SK-MEL-5 (cell line): ENCODE results near the gene POU2F1. TPM values are rescaled to one million over a fixed set of nuclear protein-coding genes. Genes with fewer than 3 reads are reported as not detected.
"Not testable (repeated sequence)": the region's sequence is repeated elsewhere in the genome, so short reads cannot be mapped to it uniquely, and the experiment has no call there.

ENCODE experiments used
- DNase-seq: peaks from one replicate; pipeline ENCODE4 v3.0.0-alpha.2; 2016; ENCODE audit warnings: low read depth, low spot score
- in situ Hi-C: cut with HindIII; loops from 2 replicates; pipeline ENCODE4 v1.10.0; 2016; ENCODE audit warnings: low sequenced_read_pairs, high pct_unique_total_duplicates, low pct_unique_long_range_greater_than_20kb
- total RNA-seq: library from RNA; depleted of rRNA; stranded (reverse); fragments of >200 nt; shearing (Covaris generic); gene quantifications from 2 replicates; pipeline ENCODE4 v1.2.3, GENCODE V29; 2014

The POU2F1 gene
- total RNA-seq, 1 experiment from 2014 or later, result 8.0 TPM

DNA sequence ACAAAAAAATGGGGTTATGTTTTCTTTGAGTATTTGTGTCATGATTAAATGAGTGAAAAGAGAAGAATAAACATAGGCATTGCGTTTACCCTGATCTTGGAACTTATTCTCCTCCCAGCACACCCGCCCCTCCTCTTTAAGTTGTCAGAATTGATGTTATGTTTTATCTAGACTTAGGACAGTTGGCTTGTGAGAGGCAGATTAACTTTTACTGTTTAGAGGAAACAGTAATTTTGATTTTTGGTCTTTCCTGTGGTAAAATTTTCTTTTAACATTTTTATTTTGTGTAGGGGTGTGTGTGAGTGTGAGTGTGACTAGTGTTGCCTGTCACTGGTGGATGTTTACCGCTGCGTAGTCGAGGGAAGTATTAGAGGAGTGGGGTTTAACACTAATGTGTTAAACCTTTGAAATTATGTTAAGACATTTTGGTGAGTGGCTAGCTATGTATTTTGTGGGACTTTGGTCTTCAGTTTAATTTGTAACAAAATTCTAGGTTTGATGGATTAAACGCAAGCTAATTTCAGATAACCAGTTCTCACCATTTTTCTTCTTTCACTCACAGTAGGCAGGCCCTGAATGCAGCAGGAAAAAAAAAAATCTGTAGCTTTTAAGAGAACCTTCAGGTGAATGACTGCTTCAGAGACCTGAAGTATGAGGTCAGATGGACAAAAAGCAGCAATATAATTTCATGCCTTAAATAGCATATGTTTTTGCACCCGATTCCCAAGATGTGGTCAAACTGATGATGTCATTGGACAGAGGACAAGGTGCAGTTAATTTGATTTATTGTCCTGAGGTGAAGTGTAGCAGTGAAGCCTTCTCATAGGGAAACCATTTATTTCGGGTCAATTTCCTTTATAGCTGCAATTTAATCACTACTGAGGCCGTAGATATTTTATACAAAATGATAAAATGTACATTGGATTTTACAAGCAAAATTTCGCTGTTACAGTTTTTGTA is 2.7 kb downstream of the POU2F1 start:
- no peak for DNase-seq
- in situ Hi-C loops, result no loop called here

- DNase-seq, in situ Hi-C loops: not testable (repeated sequence)
Measured at GRCh38 chr1:167224734-167225235, 4.1 kb downstream of the POU2F1 start.

GRCh38 chr1:167225920-167226319 is 5.2 kb downstream of the POU2F1 start:
- in situ Hi-C loops, result no loop called here
- DNase-seq, result no peak

DNA sequence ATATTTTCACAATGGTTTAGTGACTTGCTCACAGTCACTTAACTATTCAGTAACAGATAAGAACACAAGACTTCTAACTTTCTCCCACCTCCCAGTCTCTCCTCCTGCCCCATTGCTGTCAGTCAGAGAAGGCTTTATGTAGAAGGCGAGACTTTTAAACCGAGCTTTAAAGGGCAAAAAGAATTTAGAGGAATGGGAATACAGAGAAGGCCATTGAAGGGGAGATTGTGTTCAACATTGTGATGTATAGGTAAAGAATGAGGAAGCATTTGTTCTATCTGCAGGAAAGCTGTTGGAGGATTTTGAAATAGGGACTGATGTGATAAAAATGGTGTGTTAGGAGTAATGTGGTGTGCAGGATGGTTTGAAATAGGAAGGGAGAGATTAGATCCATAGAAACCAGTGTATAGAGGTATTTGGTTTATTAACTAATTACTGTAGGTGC is 7.3 kb downstream of the POU2F1 start:
- peak; percentile 27 for DNase-seq
- in situ Hi-C loops, result no loop called here

DNA sequence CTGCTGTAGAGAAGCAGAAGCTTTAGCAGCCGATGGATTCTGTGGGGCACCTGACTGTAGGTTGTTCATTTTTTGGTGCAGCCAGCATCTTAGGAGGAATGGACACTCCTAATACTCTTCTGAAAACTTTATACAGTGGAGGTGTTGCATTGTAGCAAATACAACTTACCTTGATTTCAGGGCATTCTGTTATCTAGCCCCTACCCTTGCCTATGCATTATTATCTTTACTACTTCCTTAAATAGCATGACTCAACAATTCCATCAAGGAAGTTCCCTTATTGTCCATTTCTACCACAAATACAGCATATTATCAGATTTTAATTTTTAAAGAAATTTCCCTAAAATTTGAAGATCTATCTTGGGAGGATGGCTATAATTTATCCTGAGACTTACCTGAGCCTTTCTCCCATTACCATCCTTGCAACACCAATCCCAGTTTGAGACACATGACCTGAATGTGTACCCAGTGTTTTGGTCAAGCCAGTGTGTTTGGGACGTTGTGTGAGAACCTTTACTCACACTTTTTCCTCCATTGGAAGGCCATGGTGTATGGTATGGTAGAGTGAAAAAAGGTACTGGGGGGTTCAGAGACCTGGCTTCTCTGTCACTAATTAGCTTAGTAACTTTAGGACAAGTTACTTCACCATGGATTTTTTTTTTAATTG is 9.2 kb downstream of the POU2F1 start:
- DNase-seq, result no peak
- in situ Hi-C loops, result no loop called here

- DNase-seq, result no peak
- in situ Hi-C loops, result no loop called here
Measured at GRCh38 chr1:167230437-167230836, 9.8 kb downstream of the POU2F1 start.

DNA sequence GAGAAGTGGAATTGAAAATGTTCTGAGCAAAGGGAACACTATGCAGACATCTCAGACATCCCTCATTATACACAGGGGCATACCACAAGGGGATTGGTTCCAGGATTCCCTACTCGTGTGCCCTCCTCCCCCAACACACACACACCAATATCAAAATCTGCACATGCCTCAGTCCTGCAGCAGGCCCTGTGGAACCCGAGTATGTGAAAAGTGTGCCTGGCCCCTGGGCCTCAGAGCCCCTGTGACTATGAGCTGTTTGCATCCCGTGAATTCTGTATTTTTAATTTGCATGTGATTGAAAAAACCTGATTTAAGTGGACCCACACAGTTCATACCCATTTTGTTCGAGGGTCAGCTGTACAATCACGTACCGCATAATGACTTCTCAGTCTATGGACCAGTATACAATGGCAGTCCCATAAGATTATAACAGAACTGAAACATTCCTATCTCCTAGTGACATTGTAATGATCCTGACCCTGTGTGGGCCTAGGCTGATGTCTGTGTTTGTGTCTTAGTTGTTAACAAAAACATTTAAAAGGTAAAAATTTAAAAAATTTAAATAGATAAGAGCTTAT is 11.3 kb downstream of the POU2F1 start:
- in situ Hi-C loops, result no loop called here
- no peak for DNase-seq

DNA sequence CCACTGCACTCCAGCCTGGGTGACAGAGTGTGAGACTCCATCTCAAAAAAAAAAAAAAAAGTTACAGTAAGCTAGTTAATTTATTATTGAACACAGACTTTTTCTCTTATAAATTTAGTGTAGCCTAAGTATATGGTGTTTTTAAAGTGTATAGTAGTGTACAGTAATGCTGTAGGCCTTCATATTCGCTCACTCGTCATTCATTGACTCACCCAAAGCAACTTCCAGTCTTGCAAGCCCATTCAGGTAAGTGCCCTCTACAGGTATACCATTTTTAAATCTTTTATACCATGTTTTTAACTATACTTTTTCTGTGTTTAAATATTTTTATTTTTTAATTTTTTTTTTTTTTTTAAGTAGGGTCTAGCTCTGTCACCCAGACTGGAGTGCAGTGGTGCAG is 12.1 kb downstream of the POU2F1 start:
- in situ Hi-C loops, result no loop called here
- DNase-seq, result no peak

- no peak for DNase-seq
- in situ Hi-C loops, result no loop called here
Measured at GRCh38 chr1:167233373-167233772, 12.7 kb downstream of the POU2F1 start.

GRCh38 chr1:167237000-167237399 is 16.3 kb downstream of the POU2F1 start:
- no peak for DNase-seq
- in situ Hi-C loops, result no loop called here

DNA sequence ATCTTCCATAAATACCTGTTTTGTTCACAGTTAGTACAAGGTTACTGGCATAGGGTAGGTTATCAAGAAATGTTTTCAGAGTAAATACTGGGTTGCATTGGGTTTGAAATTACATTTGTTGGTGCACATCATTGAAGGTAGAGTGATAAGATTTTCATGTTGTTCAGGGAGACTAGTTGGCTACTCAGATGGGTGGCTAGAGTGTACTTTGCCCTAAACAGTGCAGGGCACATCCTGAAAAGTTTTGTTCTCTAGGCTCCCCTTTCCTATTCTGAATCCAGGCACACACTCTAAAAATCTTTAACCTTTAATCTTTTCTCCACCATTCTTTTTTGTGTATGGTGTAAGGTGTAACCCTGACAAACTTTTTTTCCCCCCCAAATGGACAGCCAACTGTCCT is 18.0 kb downstream of the POU2F1 start:
- no peak for DNase-seq
- in situ Hi-C loops, result no loop called here

DNA sequence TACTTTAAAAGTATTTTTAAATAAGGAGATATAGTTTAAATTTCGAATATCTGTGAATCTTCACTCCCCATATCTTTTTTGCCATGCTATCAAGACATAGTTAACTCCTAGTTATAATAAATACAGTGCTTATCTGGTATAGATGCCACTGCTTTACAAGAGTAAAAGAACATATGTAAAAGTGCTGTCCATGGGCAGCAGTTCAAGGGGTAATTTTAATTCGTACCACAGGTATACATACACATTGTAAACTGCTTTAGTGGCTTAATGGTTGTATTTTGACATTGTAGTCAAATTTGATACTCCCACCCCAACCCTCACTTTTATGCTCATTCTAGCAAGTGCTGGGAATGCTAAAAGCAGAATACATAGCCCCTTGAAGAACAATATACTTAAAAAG is 18.6 kb downstream of the POU2F1 start:
- in situ Hi-C loops, result no loop called here
- no peak for DNase-seq

DNA sequence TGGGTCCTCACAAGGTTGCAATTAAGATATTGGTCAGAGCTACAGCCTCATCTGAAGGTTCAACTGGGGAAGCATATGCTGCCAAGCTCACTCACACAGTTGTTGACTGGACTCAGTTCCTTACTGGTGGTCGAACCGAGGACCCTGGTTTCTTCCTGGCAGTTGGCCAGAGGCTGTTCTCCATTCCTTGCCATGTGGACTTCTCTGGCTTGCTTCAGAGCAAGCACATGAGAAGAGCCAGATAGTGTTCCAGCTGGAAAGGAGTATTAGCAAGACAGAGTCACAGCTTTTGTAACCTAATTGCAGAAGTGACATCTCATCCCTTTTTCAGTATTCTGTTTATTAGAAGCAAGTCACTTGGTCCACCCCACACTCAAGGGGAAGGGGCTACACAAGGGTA is 23.6 kb downstream of the POU2F1 start:
- DNase-seq, result no peak
- in situ Hi-C loops, result no loop called here

DNA sequence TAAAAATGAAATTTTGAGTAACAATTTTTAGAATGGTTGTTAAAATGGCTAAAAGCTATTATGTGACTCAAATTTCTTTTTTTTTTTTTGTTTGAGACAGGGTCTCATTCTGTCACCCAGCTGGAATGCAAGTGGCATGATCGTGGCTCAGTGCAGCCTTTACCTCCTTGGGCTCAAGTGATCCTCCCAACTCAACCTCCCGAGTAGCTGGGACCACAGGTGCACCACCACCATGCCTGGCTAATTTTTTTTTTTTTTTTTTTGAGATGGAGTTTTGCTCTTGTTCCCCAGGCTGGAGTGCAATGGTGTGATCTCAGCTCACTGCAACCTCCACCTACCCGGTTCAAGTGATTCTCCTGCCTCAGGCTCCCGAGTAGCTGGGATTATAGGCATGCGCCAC is 24.5 kb downstream of the POU2F1 start:
- in situ Hi-C loops, DNase-seq: not testable (repeated sequence)

DNA sequence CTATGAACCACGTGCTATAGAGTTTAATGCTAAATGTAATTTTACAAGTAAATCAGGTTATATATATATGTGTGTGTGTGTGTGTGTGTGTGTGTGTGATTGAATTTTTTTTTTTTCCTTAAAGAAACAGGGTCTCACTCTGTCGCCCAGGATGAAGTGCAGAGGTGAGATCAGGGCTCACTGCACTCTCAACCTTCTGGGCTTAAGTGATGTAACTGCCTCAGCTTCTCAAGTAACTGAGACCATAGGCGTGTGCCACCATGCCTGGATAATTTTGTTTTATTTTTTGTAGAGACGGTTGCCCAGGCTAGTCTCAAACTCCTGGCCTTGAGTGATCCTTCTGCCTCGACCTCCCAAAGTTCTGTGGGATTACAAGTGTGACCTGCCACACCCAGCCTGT is 26.3 kb downstream of the POU2F1 start:
- DNase-seq, result no peak
- in situ Hi-C loops, result no loop called here

DNA sequence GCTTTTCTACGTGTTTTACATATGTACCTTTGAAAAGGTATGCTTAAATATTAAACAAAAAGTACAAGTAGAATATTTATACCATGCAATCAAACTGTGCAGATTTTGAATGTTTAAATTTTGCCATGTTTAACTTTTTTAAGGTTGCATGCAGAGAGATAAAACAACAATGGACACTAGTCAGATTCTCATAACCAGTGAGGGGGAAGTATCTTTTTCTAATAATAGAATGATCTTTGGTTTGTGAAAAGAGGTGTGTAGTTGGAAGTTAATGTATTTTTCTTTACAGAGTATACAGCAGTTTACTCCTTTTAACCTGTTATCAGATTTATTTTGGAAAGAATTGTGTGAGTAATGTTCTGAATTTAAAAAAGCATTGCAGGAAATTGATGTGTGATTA is 27.1 kb downstream of the POU2F1 start:
- DNase-seq, result no peak
- in situ Hi-C loops, result no loop called here

DNA sequence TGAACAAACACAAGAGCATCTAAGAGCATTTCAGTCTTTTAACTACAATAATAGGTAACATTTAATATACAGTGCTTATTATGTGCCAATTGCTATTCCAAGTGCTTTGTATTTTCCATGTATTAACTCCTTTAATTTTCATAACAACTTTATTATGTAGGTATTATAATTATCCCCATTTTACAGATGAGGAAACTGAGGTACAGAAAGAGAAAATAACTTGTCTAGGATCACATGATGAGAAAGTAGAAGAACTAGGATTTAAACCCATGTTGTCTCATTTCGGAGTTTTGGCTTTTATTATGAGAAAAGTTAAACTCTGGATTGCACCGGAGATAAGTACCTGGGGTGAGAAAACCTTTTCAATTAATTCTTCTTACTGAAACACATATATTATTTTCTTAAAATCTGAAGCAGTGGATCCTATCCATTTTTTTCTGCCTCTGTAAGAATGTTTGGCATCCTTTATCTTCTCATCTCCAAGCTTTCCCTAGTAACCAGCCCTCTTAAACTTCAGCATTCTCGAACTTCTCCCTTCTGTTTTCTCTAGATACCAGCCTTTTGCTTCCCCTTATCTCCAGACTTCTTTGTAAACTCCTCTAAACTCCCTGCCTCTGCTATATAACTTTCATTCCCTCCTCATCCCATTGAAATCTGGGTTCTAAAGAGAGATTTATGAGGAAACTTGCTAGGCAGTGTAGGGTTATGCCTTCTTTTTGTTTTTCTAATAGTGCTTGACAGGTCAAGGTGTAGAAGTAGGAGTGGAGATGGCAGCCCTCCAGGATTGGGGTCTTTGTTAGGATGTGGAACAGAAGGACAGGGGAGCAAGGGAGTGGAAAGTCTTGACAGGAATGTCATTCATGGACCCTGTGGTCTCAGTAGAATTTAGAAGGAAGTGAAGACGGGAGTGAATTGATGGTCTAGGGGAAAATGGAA is 28.3 kb downstream of the POU2F1 start:
- no peak for DNase-seq
- in situ Hi-C loops, result no loop called here
